Stimulated activated CD8-positive, alpha-beta memory T cell treated with anti-CD3 and anti-CD28 coated beads, Interleukin-15, amount 100 ng/mL, for 4 hours (primary cell): Measurements from ENCODE around the gene FAM13A.
"Not testable (repeated sequence)": the region's sequence is repeated elsewhere in the genome, so short reads cannot be mapped to it uniquely, and the experiment has no call there.

Experiments
- DNase-seq, 2 donors: peaks; one replicate each; pipeline ENCODE4 v3.0.0-alpha.2; 2020; ENCODE audit warnings: low read depth in 2 of 2

Gene FAM13A

DNA sequence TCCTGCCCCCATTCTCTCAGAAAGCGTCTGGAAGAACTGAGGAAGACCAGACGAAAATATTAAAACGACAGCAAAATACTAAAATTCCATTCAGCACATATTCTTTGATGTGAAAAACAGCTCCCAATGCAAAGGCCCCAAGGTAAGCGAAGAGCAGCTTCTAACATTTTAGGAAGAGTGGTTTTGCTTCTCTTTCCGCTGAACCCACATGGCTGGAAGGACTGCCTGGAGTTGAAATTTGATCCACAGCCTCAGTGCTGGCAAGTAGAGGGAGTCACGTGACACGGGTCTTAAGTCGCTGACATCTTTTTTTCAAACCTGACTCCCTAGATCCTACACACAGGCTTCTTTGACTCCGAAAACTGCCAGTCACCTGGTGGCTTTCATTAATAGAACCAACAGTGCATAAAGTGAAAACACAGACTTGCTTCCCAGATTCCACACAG lies at the start of gene FAM13A:
TSS of gene FAM13A (minus strand) at position 233 of the 446 bp plus-strand sequence. CDS start at position 12, 221 bp downstream.
- no peak for DNase-seq

GRCh38 chr4:89105726-89106125 lies 48.7 kb upstream of the FAM13A start:
- no peak for DNase-seq

GRCh38 chr4:89101256-89102161 lies 44.5 kb upstream of the FAM13A start:
- no peak for DNase-seq

DNA sequence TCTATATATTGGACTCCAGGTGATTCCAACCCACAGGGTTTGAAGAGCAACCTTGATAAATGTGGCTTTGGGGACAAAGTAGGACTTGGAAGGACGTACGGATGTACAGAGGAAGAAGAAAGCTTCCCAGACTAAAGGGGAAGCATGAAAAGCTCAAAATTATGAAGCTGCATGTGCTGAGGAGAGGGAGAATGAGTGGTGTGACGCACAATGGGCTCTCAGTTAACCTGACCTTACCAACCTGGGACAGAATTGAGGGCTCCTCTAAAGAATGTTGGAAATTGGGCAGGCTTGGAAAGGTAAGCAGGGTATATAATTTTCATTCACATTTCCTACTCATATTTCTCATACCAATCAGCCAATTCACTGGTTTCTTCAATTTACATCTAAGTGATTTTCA lies 43.9 kb upstream of the FAM13A start:
- DNase-seq: no peak

DNA sequence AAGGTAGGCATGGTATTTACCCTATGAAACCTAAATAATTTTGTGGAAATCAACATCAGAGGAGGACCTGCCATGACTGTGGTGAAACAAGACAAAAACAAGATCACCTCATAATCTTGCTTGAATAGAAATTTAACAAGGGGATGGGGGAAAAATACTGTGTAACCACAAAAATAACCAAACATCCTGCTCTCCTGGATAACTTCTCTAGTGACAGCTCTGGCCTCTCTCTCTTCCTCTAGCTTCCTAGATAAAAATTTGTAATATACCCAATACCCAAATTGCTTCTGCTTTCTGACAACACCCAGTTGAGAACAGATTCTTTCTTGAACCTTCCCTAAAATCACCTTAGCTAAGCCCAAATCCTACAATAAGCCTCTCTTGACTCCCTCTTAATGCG lies 42.5 kb upstream of the FAM13A start:
- DNase-seq: no peak

DNA sequence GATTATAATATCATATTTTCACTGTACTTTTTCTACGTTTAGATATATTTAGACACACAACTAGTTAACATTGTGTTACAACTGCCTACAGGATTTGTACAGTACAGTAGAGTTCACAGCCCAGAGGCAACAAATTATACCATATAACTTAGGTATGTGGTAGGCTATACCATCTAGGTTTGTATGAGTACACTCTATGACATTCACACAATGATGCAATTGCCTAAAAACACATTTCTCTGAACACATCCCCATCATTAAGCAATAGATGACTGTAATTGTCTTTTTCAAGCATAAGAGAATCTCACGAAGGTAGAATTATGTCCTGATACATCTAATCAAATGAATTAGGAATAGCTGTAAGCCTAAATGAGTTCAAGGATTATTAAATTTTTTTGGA lies 42.0 kb upstream of the FAM13A start:
- no peak for DNase-seq

DNA sequence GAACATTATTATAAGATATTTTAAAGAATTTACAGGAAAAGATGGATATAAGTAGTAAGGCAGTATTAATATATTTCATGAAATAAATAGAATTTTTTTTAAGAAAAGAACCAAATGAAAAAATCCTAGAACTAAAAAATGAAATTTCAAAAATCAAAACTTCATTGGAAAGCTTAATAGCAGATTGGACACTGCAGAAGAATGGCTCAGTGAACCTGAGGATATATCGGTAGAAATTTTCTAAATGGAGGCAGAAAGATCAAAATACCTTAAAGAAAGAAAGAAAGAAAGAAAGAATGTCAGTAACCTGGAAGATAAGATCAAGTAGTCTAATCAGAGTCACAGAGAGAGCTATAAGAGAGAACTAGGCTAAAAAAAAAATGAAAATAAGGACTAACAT lies 21.3 kb upstream of the FAM13A start:
- DNase-seq: no peak

DNA sequence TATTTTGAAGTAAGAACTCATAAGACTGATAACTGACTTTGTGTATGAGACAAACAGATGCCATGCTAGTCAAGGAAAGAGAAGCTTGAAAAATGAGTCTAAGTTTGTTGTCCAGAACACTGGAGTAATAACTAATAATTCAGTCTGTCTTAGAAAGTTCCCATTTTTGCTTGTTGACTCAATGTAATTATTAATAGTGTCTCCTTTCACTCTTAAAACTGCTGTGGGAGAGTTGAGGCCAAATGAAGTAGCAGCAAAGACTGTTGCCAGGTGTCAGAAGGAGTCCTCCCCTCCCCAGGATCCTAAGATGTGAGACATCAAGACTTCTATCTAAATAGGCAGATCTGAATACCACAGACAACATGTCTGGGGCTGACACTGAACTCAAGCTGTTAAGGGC lies 20.8 kb upstream of the FAM13A start:
- DNase-seq: no peak

- no peak for DNase-seq
These were observed 15.9 kb upstream of the FAM13A start for GRCh38 chr4:89072921-89073320.

DNA sequence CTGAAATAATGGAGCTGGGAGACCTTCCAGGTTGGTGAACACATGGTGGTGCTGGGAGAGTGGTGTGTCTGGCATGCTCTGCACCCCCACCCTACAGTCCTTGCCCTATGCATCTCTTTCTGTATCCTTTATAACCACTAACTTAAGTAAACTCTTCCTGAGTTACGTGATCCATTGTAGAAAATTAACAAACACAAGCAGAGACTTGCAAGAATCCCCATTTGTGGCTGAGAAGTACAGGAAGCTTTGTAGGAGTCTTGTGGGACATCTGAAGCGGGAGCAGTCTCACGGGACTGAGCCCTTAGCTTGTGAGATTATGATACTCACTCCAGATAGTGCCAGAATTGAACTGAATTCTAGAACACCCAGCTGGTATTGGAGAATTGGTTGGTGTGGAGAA lies 14.3 kb upstream of the FAM13A start:
- DNase-seq: no peak

DNA sequence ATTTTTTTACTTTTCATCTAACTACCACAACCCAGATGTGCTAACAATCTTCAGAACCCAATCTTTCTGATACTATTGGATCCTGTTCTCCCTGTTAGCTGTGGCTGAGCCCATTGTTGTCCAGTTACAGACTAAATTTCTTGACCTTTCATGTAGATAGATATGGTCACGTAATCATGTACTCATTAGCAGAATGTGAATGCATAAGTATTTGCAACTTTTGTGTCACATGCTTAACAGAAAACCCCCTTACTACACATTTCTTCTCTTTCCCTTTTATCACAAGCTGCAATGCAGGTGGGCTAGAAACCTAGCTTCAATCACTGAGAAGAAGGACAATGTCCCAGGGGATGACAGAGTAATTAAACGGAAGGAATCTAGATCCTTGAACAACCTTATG lies 13.1 kb upstream of the FAM13A start:
- no peak for DNase-seq

DNA sequence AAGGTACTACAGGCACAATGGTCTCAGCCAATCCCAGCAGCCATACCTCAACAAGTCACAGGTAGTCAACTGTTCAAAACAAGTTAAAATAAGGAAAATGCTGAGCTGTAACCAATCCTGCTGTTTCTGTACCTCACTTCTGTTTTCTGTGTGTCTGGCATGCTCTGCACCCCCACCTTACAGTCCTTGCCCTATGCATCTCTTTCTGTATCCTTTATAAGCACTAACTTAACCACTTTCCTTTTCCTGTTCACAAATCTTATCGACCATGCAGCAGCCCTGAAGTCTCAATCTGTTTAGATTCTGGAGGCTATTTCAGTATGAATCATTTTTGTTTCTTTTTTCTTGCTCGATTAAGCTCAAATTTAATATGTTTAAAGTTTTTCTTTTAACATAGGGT lies 12.5 kb upstream of the FAM13A start:
- DNase-seq: no peak

- no peak for DNase-seq
These were observed 10.4 kb upstream of the FAM13A start for GRCh38 chr4:89067417-89067816.

DNA sequence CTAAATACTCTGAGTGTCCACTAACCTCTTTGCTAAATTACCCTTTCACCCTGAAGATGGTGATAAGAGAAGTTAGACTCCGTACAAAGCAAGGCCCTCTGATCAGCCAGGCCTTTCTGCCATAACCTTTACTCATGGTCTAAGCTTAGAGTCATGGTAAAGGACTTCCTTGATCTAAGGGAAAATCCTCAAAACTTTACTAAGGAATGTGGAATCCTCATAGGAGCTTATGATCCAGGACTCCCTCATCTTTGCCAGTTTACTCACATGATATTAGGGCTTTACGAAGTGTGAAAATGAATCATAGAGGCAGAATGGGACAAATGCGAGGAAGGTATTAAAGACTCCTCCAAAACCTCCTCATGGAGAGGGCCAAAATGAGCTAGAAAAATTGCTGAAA lies 7.9 kb upstream of the FAM13A start:
- DNase-seq: no peak

- not testable (repeated sequence) for DNase-seq
These were observed 859 bp upstream of the FAM13A start for GRCh38 chr4:89057844-89058243.

- no peak for DNase-seq
These were observed 563 bp downstream of the FAM13A start for GRCh38 chr4:89056292-89056952.

DNA sequence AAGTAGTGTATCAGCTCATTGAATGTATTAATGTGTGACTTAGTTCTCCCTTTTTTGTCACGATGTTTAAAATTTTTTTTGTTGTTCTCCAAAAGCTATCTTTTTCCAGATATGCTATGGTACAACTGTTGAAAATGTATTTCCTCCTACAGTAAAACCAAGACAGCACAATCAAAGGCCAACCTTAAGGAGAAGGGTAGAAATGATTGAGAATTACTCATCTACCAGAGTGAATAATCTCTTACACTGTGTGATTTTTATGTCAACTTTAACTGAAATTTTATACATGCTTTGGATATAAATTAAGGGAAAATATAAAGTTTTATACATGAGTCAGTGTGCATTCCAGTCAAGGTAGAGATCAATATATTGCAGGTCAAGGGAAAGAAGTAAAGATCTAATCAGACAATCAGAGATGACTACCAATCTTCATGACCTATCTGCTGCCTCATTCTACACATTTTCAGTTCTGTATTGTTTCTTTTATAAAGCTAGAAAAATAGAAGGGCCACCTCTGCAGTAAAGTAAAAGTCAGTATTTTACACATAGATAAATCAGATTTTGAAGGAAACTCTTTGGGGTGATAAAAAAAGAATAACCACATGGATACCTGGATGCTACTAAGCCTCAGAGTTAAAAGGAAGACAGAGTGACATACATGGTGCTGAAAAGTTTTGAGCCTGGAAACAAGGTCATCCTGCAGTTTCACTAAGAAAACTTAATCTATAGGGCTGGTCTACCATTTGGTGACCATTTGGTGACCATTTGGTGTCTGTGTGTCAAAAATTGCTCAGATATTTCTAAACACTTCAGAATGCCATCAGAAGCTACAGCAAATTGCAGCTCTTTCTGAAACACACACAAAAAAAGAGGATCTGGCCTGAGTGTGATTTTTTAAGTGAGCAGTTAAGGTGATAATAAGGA lies 1.6 kb downstream of the FAM13A start:
- DNase-seq: no peak

- DNase-seq: no peak
These were observed 2.4 kb downstream of the FAM13A start for GRCh38 chr4:89054627-89055026.

DNA sequence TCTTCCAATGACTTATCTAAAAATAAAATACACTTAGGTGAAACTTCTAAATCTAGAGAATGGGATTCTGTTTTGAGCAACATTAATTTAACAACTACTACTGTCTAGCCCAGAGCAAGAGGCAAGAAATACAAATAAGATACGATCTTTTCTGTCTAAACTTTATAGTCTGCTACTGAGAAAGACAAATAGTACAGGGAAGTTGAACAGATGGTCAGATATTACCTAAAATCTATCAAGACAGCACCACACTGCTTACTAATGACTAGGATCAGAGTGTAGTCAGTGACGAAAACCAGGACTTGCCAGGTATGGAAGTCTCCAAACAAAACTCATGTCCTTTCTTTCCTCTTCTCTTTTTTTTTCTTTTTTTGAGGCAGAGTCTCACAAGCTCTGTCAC lies 7.1 kb downstream of the FAM13A start:
- DNase-seq: no peak

GRCh38 chr4:89048906-89049601 lies 7.9 kb downstream of the FAM13A start:
- DNase-seq: no peak

- no peak for DNase-seq
These were observed 12.7 kb downstream of the FAM13A start for GRCh38 chr4:89044147-89044900.
